Epithelial cell of prostate (primary cell): ENCODE data around the gene MYO16.
A peak's percentile ranks its signal among the peaks of the same experiment; 100 is the strongest.

Experiments used
- DNase-seq: peaks from one replicate; pipeline ENCODE4 v3.0.0-alpha.2; 2011; ENCODE audit warnings: low read depth, low spot score
- H3K27ac ChIP-seq: fragments of 450-650 bp; 2 replicates; pipeline ENCODE4 v1.5.1; 2017; ENCODE audit warnings: mild to moderate bottlenecking

MYO16 gene

GRCh38 chr13:108961542-108962125 lies 332.2 kb downstream of the MYO16 start:
- DNase-seq = no peak
- no peak overlapping the region for H3K27ac ChIP-seq

DNA sequence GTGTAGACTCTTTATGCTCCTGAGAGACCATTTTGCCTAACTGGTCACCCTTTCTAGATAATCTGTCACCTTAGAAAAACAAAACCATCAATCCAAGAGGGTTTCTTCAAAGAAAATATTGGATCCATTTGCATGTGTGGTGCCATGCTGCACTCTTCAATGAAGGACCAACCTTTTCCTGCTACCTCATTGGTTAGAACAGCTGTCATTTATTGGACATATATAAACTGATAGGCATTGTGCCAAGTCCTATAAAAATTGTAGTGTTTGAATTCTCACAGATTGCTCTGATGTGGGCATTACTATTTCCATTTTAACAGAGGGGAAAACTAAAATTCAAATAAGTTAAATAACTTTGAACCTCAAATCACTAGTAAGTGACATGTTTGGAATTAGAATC lies 333.2 kb downstream of the MYO16 start:
- no peak overlapping the region for H3K27ac ChIP-seq
- DNase-seq = no peak

DNA sequence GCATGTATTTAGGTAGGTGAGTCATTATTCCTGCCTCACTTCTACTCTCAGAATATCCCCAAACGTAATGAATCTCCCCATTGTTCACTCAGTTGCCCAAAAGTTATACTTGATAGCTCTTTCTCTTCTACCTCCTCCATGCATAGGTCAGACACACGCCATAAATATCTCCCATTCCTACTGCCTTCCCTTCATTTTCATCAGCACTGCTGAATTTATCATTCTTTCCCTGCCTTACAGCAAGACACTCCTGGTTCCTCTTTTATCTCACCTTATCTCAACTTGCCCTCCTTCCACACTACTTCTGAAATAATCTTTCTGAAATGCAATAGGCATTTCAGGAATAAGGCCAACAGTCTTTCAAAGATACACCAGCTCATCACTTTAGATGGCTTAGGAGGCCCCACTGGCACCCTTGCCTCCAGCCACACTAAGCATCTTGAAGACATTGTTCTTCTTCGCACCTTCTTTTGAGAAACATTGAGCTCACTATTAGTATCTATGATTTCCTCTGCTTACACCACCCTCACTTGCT lies 333.9 kb downstream of the MYO16 start:
- no peak for DNase-seq
- peak overlapping the region; percentile 56 for H3K27ac ChIP-seq

DNA sequence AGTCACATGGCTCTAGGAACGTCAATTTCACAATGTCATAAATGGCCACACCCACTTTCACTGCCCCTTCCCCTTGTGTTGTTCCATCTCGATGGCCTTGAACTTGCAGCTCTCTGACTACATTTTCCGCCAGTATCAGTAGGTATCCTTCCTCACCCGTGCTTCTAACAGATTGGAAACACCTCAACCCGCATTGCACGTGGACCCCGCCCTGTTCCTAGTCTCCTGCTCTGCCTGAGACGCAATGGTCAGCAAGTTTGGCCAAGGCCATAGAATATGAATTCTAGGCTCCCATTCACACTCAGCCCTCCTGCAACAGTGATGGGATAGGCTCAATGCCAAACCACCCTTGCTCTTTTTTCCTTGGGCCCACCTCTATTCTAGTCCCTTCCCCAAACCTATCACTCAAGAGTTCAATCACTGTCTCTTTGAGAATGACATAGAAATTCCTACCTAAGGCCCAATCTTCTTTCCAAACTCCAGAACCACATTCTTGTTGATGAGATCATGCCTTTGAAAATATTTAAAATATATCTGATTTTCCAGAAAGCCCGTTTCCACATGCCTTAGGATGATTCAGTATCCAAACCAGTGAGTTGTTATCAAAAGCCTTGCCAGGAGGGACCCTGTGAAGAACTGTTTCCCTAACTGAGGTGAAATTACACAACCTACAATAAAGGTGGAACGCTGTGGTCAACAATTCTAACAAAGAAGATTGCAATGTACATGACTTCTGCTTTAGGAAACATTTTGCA lies 334.6 kb downstream of the MYO16 start:
- DNase-seq = no peak
- H3K27ac ChIP-seq = peak overlapping the region; percentile 56

- DNase-seq = no peak
- peak overlapping the region; percentile 56 for H3K27ac ChIP-seq
Measured at GRCh38 chr13:108964606-108965005, 335.2 kb downstream of the MYO16 start.

DNA sequence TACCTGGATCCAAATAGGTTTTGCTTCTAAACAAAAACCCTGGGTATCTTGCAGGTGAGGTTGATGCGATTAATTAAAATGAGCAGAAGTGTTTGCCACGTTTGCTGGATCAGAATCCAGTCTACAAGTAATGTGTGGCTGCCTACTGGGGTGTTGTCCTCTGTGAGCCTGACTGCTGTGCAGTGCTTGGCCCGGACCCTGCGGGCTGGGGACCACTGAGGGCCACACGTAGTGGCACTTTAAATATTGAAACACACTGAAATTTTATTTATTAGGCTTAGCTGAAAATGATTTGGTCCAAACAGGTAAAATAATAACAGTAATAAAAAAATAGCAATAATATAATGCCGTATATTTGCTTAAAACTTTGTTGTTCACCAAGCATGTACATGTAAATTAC lies 338.0 kb downstream of the MYO16 start:
- no peak overlapping the region for H3K27ac ChIP-seq
- no peak for DNase-seq

GRCh38 chr13:108968566-108968965 lies 339.2 kb downstream of the MYO16 start:
- H3K27ac ChIP-seq = no peak overlapping the region
- DNase-seq = no peak

GRCh38 chr13:108974686-108975085 lies 345.3 kb downstream of the MYO16 start:
- no peak overlapping the region for H3K27ac ChIP-seq
- DNase-seq = no peak

GRCh38 chr13:108980237-108980636 lies 350.8 kb downstream of the MYO16 start:
- no peak for DNase-seq
- H3K27ac ChIP-seq = no peak overlapping the region

GRCh38 chr13:108981407-108981806 lies 352.0 kb downstream of the MYO16 start:
- DNase-seq = no peak
- H3K27ac ChIP-seq = no peak overlapping the region

DNA sequence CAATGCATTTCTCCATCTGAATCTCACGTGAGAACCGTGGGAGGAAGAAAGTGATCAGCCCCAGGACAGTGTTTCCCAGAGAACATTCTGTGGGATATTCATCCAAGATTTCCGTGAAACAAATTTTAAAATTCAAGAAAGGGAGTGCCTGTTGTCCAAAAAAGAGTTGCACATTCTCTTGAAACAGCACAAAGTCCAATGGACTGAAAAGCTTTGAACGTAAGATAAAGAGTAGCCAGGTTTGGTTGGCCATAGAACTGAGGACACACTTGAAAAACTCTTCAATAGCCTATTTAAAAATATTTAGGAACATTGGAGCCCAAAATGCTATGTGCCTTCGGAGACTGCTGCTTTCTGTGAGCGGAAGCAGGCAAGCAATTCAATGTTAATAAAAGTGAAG lies 353.9 kb downstream of the MYO16 start:
- H3K27ac ChIP-seq = no peak overlapping the region
- no peak for DNase-seq

- no peak overlapping the region for H3K27ac ChIP-seq
- DNase-seq = no peak
Measured at GRCh38 chr13:108984251-108984920, 355.0 kb downstream of the MYO16 start.

- DNase-seq = no peak
- no peak overlapping the region for H3K27ac ChIP-seq
Measured at GRCh38 chr13:108985166-108985565, 355.8 kb downstream of the MYO16 start.

DNA sequence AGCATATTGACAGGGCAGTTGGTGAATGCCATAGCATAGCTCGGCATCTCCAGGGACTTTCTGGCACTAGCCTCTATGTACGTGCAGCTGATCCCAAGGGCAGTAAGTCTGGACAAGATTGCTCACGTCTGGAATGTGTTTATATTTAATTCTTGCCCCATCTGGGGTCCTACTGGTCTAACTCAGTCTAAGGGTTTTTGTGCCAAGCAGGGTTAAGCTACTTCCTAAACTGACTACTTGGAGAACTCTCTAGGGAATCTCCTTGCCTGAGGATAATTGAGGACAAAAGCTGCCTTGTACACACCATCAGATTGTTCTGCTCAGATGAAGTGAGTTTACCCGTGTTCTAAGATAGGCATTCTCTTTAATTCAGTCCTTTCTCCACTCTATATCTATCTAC lies 358.1 kb downstream of the MYO16 start:
- H3K27ac ChIP-seq = peak overlapping the region; percentile 8
- no peak for DNase-seq

- peak overlapping the region; percentile 8 for H3K27ac ChIP-seq
- DNase-seq = no peak
Measured at GRCh38 chr13:108987944-108988343, 358.5 kb downstream of the MYO16 start.

DNA sequence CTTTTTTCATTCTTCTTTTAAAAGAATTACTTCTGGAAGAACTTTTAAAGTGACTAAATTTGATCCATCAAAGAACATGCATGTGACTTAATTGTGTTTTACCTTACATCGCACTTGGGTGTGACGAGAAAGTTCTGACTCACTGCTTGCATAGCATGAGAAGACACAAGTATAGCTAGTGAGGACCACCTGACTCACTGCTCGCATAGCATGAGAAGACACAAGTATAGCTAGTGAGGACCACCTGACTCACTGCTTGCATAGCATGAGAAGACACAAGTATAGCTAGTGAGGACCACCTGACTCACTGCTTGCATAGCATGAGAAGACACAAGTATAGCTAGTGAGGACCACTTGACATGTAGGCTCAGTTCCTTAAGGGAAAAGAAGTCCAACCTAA lies 362.0 kb downstream of the MYO16 start:
- peak; percentile 59 for DNase-seq

DNA sequence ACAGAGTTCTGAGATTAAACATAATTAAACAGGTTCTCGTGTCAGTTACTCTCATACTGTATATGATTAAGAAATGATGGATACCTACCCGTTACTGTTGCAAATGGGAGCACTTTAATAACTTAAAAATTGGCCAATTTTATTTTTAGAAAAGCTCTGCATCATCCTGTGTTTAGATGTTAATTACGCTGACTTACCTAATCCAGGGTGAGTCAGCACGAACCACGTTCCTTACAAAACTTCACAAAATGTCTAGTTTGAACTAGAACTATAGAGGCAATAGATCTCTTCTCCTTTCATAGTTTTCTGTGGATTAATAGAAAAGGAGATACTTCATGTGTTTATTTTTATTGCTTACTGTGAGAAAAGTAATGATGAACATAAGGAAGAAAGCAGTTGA lies 363.9 kb downstream of the MYO16 start:
- H3K27ac ChIP-seq = peak overlapping the region; percentile 25

More for the DNA sequence above, 362.0 kb downstream of the MYO16 start:
- H3K27ac ChIP-seq = peak overlapping the region; percentile 40

GRCh38 chr13:108996430-108996829 lies 367.0 kb downstream of the MYO16 start:
- DNase-seq = no peak
- H3K27ac ChIP-seq = no peak overlapping the region

More for the DNA sequence above, 363.9 kb downstream of the MYO16 start:
- no peak for DNase-seq

DNA sequence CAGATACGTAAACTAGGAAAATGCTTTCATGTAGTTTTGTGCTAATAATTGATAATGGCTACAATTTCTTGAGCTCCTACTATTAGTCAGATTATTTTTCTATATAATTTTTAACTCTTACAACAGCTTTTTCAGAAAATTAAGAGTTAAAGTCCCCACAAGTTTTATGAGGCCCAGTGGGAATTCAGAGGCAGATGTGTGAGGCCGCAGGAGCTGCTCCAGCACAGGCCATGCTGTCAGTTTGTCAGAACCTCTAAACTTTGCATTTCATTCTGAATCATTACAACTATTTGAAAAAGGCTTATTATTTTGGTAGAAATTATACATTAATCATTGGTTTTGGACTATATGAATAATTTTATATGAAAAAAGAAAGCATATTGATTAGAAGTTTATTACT lies 370.8 kb downstream of the MYO16 start:
- no peak for DNase-seq
- H3K27ac ChIP-seq = no peak overlapping the region

GRCh38 chr13:109002934-109003333 lies 373.5 kb downstream of the MYO16 start:
- no peak for DNase-seq
- H3K27ac ChIP-seq = no peak overlapping the region

- no peak for DNase-seq
- H3K27ac ChIP-seq = no peak overlapping the region
Measured at GRCh38 chr13:109007946-109008345, 378.5 kb downstream of the MYO16 start.
